HEK293 (cell line): ENCODE results near the gene ALOXE3.
A peak's percentile ranks its signal among the peaks of the same experiment; 100 is the strongest.

Experiments
- BCL11B ChIP-seq: fragments of 450-650 bp; formaldehyde crosslinking; IDR thresholded peaks from 2 replicates; pipeline ENCODE4 v1.5.1; 2016; ENCODE audit warnings: low read depth, missing biosample characterization, missing genetic modification characterization
- GFI1B ChIP-seq: fragments of 450-650 bp; formaldehyde crosslinking; IDR thresholded peaks from 2 replicates; pipeline ENCODE4 v1.5.1; 2016; ENCODE audit warnings: missing biosample characterization, missing genetic modification characterization
- GLI2 ChIP-seq: fragments of 450-650 bp; formaldehyde crosslinking; IDR thresholded peaks from 2 replicates; pipeline ENCODE4; 2017; ENCODE audit warnings: missing biosample characterization, missing genetic modification characterization, low read depth, borderline replicate concordance
- GLI4 ChIP-seq: fragments of 450-650 bp; formaldehyde crosslinking; IDR thresholded peaks from 2 replicates; pipeline ENCODE4 v1.5.1; 2016; ENCODE audit warnings: missing biosample characterization, missing genetic modification characterization
- KLF16 ChIP-seq: fragments of 450-650 bp; formaldehyde crosslinking; IDR thresholded peaks from 2 replicates; pipeline ENCODE4 v1.5.1; 2017; ENCODE audit warnings: missing biosample characterization, missing genetic modification characterization
- KLF7 ChIP-seq: fragments of 450-650 bp; formaldehyde crosslinking; IDR thresholded peaks from 2 replicates; pipeline ENCODE4 v1.5.1; 2016; ENCODE audit warnings: missing biosample characterization, missing genetic modification characterization, borderline replicate concordance
- MEIS1 ChIP-seq: sonication (generic); formaldehyde crosslinking; IDR thresholded peaks from 2 replicates; pipeline ENCODE4 v1.8.1; 2022; ENCODE audit warnings: missing genetic modification reagents, mild to moderate bottlenecking, borderline replicate concordance
- MZF1 ChIP-seq: fragments of 450-650 bp; formaldehyde crosslinking; IDR thresholded peaks from 2 replicates; pipeline ENCODE4 v1.5.1; 2017; ENCODE audit warnings: missing biosample characterization, missing genetic modification characterization, borderline replicate concordance
- OVOL3 ChIP-seq: fragments of 450-650 bp; formaldehyde crosslinking; IDR thresholded peaks from 2 replicates; pipeline ENCODE4 v1.5.1; 2016; ENCODE audit warnings: missing biosample characterization, missing genetic modification characterization
- SP7 ChIP-seq: fragments of 450-650 bp; formaldehyde crosslinking; IDR thresholded peaks from 2 replicates; pipeline ENCODE4 v1.5.1; 2016; ENCODE audit warnings: missing biosample characterization, missing genetic modification characterization
- WT1 ChIP-seq: fragments of 450-650 bp; formaldehyde crosslinking; IDR thresholded peaks from 2 replicates; pipeline ENCODE4 v1.5.1; 2016; ENCODE audit warnings: missing biosample characterization, missing genetic modification characterization
- ZBTB8A ChIP-seq: fragments of 450-650 bp; formaldehyde crosslinking; IDR thresholded peaks from 2 replicates; pipeline ENCODE4 v1.5.1; 2016; ENCODE audit warnings: missing biosample characterization, missing genetic modification characterization
- ZFHX2 ChIP-seq: fragments of 450-650 bp; formaldehyde crosslinking; conservative IDR thresholded peaks from 2 replicates; pipeline ENCODE4 v1.5.1; 2016; ENCODE audit warnings: missing biosample characterization, missing genetic modification characterization
- ZNF138 ChIP-seq: fragments of 450-650 bp; formaldehyde crosslinking; IDR thresholded peaks from 2 replicates; pipeline ENCODE4 v1.5.1; 2016; ENCODE audit warnings: missing biosample characterization, missing genetic modification characterization, borderline replicate concordance
- ZNF184 ChIP-seq: fragments of 450-650 bp; IDR thresholded peaks from 2 replicates; pipeline ENCODE4 v1.5.1; 2018; ENCODE audit warnings: missing biosample characterization, mild to moderate bottlenecking, missing genetic modification characterization
- ZNF19 ChIP-seq: fragments of 450-650 bp; formaldehyde crosslinking; IDR thresholded peaks from 2 replicates; pipeline ENCODE4; 2016; ENCODE audit warnings: missing biosample characterization, missing genetic modification characterization, low read depth
- ZNF239 ChIP-seq: fragments of 450-650 bp; formaldehyde crosslinking; IDR thresholded peaks from 2 replicates; pipeline ENCODE4 v1.5.1; 2016; ENCODE audit warnings: missing biosample characterization, missing genetic modification characterization
- ZNF248 ChIP-seq: fragments of 450-650 bp; formaldehyde crosslinking; IDR thresholded peaks from 2 replicates; pipeline ENCODE4 v1.5.1; 2017; ENCODE audit warnings: missing biosample characterization, missing genetic modification characterization
- ZNF394 ChIP-seq: fragments of 450-650 bp; formaldehyde crosslinking; IDR thresholded peaks from 2 replicates; pipeline ENCODE4 v1.5.1; 2016; ENCODE audit warnings: missing biosample characterization, missing genetic modification characterization, mild to moderate bottlenecking, moderate library complexity, borderline replicate concordance
- ZNF548 ChIP-seq: fragments of 450-650 bp; formaldehyde crosslinking; IDR thresholded peaks from 2 replicates; pipeline ENCODE4 v1.5.1; 2016; ENCODE audit warnings: missing biosample characterization, missing genetic modification characterization
- ZNF555 ChIP-seq: fragments of 450-650 bp; formaldehyde crosslinking; conservative IDR thresholded peaks from 2 replicates; pipeline ENCODE4 v1.5.1; 2017; ENCODE audit warnings: missing biosample characterization, mild to moderate bottlenecking, missing genetic modification characterization, inconsistent platforms
- ZNF629 ChIP-seq: fragments of 450-650 bp; formaldehyde crosslinking; IDR thresholded peaks from 2 replicates; pipeline ENCODE4 v1.5.1; 2017; ENCODE audit warnings: missing biosample characterization, missing genetic modification characterization
- ZNF76 ChIP-seq: fragments of 450-650 bp; formaldehyde crosslinking; IDR thresholded peaks from 2 replicates; pipeline ENCODE4; 2016; ENCODE audit warnings: low read depth, missing biosample characterization, missing genetic modification characterization, borderline replicate concordance
- ZNF768 ChIP-seq: fragments of 450-650 bp; formaldehyde crosslinking; IDR thresholded peaks from 2 replicates; pipeline ENCODE4 v1.5.1; 2018; ENCODE audit warnings: missing biosample characterization, mild to moderate bottlenecking, missing genetic modification characterization
- TF ChIP-seq, protein P1 (sequence below): fragments of 450-650 bp; formaldehyde crosslinking; IDR thresholded peaks from 2 replicates; pipeline ENCODE4 v1.5.1; 2016; ENCODE audit warnings: missing biosample characterization, missing genetic modification characterization
- TF ChIP-seq, protein P2 (sequence below): fragments of 450-650 bp; formaldehyde crosslinking; optimal IDR thresholded peaks from 2 replicates; pipeline ENCODE3; 2016; ENCODE audit warnings: missing biosample characterization, mild to moderate bottlenecking, missing genetic modification characterization
- TF ChIP-seq, protein P3 (sequence below): fragments of 450-650 bp; formaldehyde crosslinking; IDR thresholded peaks from 2 replicates; pipeline ENCODE4 v1.5.1; 2016; ENCODE audit warnings: missing biosample characterization, missing genetic modification characterization
- TF ChIP-seq, protein P4 (sequence below): fragments of 450-650 bp; formaldehyde crosslinking; IDR thresholded peaks from 2 replicates; pipeline ENCODE4 v1.5.1; 2016; ENCODE audit warnings: missing biosample characterization, missing genetic modification characterization
- TF ChIP-seq, protein P5 (sequence below): fragments of 450-650 bp; formaldehyde crosslinking; IDR thresholded peaks from 2 replicates; pipeline ENCODE4 v1.5.1; 2016; ENCODE audit warnings: missing biosample characterization, missing genetic modification characterization, low read depth
- TF ChIP-seq, protein P6 (sequence below): fragments of 450-650 bp; formaldehyde crosslinking; IDR thresholded peaks from 2 replicates; pipeline ENCODE4 v1.5.1; 2016; ENCODE audit warnings: missing biosample characterization, missing genetic modification characterization
- TF ChIP-seq, protein P7 (sequence below): fragments of 450-650 bp; formaldehyde crosslinking; IDR thresholded peaks from 2 replicates; pipeline ENCODE4 v1.5.1; 2017; ENCODE audit warnings: missing biosample characterization, missing genetic modification characterization

Gene ALOXE3

DNA sequence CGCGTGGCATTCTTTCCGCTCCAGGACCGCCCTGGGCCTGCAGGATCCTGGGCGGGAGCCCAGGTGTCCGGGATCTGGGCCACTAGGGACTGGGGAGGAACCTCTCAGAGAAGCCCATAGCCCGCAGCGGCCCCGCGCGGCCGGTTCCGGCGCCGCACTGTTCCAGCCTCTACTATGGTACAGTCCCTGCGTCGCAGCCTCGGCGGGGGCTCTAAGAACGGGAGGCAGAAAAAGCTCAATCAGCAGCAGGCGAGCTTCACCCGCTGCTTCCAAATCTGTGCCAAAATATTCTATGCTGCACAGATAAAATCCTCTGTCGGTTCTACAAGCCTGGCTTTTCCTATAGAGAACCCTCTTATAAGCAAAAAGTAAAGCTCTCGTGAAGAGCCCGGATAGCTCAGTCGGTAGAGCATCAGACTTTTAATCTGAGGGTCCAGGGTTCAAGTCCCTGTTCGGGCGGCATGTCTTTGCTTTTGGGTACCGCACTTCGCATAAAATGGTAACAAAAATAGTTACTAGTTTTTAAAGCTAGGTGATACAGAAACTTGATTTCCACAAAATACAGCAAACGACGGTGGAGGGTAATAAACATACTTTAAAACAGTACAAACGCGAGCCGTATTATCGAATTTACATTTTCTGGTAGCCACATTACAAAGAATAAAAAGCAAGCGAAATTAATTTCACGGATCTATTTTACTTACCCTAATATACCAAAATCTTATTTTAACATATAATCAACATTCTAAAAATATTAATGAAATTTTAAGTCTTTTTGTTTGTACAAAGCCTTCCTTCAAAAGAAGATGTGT is 661 bp upstream of the ALOXE3 start (continued):
- TF ChIP-seq, protein P1, sequence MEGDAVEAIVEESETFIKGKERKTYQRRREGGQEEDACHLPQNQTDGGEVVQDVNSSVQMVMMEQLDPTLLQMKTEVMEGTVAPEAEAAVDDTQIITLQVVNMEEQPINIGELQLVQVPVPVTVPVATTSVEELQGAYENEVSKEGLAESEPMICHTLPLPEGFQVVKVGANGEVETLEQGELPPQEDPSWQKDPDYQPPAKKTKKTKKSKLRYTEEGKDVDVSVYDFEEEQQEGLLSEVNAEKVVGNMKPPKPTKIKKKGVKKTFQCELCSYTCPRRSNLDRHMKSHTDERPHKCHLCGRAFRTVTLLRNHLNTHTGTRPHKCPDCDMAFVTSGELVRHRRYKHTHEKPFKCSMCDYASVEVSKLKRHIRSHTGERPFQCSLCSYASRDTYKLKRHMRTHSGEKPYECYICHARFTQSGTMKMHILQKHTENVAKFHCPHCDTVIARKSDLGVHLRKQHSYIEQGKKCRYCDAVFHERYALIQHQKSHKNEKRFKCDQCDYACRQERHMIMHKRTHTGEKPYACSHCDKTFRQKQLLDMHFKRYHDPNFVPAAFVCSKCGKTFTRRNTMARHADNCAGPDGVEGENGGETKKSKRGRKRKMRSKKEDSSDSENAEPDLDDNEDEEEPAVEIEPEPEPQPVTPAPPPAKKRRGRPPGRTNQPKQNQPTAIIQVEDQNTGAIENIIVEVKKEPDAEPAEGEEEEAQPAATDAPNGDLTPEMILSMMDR (tag by site-specific recombination), result peak; percentile 90
- TF ChIP-seq ZNF248 (no peak), ZBTB8A (tag by site-specific recombination) (peak; percentile 78), KLF16 (tag by site-specific recombination) (no peak), WT1 (no peak), MEIS1 (CRISPR knock-in tag) (no peak), ZNF394 (peak; percentile 38), ZNF76 (tag by site-specific recombination) (0 out of 2 replicates have a peak, but pooled peaks have one; percentile 13), OVOL3 (tag by site-specific recombination) (no peak), ZNF629 (tag by site-specific recombination) (peak; percentile 56; the same call in 1 of the 2 replicates), GFI1B (peak; percentile 40; the same call in 1 of the 2 replicates), ZNF555 (no peak), GLI4 (tag by site-specific recombination) (no peak), GLI2 (tag by site-specific recombination) (no peak), ZNF138 (tag by site-specific recombination) (no peak), KLF7 (tag by site-specific recombination) (no peak), BCL11B (no peak), ZNF768 (tag by site-specific recombination) (no peak), SP7 (tag by site-specific recombination) (no peak; the same call in 1 of the 2 replicates), ZNF184 (tag by site-specific recombination) (peak; percentile 45; the same call in 1 of the 2 replicates), ZNF19 (tag by site-specific recombination) (no peak), ZNF239 (no peak), ZNF548 (no peak), ZFHX2 (tag by site-specific recombination) (no peak), MZF1 (tag by site-specific recombination) (no peak)
- TF ChIP-seq, protein P2, sequence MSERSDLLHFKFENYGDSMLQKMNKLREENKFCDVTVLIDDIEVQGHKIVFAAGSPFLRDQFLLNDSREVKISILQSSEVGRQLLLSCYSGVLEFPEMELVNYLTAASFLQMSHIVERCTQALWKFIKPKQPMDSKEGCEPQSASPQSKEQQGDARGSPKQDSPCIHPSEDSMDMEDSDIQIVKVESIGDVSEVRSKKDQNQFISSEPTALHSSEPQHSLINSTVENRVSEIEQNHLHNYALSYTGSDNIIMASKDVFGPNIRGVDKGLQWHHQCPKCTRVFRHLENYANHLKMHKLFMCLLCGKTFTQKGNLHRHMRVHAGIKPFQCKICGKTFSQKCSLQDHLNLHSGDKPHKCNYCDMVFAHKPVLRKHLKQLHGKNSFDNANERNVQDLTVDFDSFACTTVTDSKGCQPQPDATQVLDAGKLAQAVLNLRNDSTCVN (tag by site-specific recombination), result peak; percentile 37
- TF ChIP-seq, protein P3, sequence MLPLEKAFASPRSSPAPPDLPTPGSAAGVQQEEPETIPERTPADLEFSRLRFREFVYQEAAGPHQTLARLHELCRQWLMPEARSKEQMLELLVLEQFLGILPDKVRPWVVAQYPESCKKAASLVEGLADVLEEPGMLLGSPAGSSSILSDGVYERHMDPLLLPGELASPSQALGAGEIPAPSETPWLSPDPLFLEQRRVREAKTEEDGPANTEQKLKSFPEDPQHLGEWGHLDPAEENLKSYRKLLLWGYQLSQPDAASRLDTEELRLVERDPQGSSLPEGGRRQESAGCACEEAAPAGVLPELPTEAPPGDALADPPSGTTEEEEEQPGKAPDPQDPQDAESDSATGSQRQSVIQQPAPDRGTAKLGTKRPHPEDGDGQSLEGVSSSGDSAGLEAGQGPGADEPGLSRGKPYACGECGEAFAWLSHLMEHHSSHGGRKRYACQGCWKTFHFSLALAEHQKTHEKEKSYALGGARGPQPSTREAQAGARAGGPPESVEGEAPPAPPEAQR (tag by site-specific recombination), result peak; percentile 90; the same call in 1 of the 2 replicates
- TF ChIP-seq, protein P4, sequence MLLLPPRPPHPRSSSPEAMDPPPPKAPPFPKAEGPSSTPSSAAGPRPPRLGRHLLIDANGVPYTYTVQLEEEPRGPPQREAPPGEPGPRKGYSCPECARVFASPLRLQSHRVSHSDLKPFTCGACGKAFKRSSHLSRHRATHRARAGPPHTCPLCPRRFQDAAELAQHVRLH (tag by site-specific recombination), result no peak
- TF ChIP-seq, protein P5, sequence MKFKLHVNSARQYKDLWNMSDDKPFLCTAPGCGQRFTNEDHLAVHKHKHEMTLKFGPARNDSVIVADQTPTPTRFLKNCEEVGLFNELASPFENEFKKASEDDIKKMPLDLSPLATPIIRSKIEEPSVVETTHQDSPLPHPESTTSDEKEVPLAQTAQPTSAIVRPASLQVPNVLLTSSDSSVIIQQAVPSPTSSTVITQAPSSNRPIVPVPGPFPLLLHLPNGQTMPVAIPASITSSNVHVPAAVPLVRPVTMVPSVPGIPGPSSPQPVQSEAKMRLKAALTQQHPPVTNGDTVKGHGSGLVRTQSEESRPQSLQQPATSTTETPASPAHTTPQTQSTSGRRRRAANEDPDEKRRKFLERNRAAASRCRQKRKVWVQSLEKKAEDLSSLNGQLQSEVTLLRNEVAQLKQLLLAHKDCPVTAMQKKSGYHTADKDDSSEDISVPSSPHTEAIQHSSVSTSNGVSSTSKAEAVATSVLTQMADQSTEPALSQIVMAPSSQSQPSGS (tag by site-specific recombination), result no peak
- TF ChIP-seq, protein P6, sequence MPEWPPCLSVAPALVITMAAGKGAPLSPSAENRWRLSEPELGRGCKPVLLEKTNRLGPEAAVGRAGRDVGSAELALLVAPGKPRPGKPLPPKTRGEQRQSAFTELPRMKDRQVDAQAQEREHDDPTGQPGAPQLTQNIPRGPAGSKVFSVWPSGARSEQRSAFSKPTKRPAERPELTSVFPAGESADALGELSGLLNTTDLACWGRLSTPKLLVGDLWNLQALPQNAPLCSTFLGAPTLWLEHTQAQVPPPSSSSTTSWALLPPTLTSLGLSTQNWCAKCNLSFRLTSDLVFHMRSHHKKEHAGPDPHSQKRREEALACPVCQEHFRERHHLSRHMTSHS (tag by site-specific recombination), result 0 out of 2 replicates have a peak, but pooled peaks have one; percentile 15
- TF ChIP-seq, protein P7, sequence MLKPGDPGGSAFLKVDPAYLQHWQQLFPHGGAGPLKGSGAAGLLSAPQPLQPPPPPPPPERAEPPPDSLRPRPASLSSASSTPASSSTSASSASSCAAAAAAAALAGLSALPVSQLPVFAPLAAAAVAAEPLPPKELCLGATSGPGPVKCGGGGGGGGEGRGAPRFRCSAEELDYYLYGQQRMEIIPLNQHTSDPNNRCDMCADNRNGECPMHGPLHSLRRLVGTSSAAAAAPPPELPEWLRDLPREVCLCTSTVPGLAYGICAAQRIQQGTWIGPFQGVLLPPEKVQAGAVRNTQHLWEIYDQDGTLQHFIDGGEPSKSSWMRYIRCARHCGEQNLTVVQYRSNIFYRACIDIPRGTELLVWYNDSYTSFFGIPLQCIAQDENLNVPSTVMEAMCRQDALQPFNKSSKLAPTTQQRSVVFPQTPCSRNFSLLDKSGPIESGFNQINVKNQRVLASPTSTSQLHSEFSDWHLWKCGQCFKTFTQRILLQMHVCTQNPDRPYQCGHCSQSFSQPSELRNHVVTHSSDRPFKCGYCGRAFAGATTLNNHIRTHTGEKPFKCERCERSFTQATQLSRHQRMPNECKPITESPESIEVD (tag by site-specific recombination), result peak; percentile 53
